ENCODE data around the gene ZNF438.

The ZNF438 gene

DNA sequence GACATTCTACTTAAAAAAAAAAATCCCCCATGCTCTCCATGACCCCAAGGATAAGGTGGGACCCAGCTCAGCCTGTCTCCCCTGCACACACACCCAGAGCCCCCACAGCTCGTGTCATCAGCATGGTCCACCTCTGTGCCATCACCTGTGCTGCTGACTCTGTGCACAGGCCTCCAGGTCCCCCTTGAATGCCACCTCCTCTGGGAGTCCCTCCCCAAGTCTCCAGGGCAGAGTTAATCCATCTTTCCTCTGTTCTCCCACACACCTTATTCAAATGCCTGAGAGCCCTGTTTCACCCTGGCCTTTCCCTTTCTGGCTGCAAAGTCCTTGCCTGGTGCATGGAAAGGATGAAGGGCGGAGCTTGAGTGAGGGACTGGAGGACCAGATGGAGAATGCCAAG is 208.0 kb downstream of the ZNF438 start:
- DNase-seq (ENCODE audit: low read depth): no peak

DNA sequence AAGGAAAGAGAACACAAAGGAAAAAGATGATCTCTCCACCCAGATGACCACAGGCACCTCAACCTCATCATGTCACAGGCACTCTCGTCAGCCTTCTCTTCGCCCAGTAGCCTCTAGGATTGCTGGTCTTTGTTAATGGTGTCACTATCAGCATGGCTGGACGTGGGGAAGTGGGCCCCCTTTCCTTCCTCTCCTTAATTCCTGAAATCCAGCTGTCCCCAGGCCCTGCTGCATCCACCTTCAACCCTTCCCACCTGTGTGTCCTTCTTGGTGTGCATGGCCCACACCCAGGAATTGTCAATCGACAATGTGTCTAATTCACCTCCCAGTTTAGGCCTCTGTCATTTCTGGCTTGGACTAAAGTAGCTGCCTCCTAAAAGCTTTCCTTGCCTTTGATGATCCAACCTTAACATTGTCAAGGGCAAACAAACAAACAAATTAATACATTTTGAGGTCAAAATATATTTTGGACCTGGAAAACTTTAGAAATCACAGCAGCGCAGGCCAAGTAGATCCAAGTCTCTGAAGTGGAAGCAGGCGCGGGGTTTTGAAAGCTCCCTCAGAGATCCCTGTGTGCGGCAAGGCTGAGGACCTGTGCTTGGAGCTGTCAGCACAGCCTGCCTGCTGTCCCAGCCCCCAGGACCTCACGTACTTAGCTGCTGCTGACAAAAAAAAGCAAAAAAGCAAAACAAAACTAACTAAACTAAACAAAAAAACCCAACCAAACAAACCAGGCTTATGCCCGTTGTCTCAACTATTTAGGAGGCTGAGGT is 208.8 kb downstream of the ZNF438 start:
- no peak for DNase-seq (ENCODE audit: low read depth)

GRCh38 chr10:30821994-30822692 is 209.5 kb downstream of the ZNF438 start:
- no peak for DNase-seq (ENCODE audit: low read depth)

GRCh38 chr10:30821261-30821993 is 210.2 kb downstream of the ZNF438 start:
- no peak for DNase-seq (ENCODE audit: low read depth)

DNA sequence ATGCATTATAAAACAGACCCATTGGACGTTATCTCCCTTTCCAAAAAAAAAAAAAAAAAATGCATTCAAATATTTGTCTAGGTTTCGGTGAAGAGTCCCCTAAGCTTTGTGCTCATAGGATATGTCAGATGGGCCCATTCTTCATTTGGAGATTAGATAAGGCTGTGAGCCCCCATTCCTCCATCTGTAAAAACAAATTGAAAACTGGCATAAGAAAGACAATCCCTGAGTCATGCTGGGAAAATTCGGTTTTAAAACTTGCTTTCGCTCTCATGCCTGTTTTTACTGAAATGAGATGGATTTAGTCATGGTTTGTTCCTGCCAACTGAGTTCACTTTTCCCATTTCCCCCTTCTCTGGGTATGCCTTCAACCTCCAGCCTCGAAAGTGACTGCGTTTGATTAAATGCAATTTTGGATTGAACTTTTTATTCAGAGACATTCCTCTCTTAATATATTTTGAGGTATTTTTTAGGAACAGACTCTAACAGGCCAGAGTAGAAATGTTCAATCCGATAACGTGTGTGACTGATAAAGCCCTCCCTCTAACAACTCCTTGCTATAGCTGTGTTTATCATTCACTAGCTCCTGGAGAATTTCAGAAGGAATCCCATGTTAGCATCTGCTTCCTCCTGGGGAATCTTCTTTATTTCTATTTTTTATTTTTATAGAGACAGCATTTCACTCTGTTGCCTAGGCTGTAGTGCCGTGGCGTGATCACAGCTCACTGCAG is 211.2 kb downstream of the ZNF438 start:
- DNase-seq (ENCODE audit: low read depth): peak; percentile 73

DNA sequence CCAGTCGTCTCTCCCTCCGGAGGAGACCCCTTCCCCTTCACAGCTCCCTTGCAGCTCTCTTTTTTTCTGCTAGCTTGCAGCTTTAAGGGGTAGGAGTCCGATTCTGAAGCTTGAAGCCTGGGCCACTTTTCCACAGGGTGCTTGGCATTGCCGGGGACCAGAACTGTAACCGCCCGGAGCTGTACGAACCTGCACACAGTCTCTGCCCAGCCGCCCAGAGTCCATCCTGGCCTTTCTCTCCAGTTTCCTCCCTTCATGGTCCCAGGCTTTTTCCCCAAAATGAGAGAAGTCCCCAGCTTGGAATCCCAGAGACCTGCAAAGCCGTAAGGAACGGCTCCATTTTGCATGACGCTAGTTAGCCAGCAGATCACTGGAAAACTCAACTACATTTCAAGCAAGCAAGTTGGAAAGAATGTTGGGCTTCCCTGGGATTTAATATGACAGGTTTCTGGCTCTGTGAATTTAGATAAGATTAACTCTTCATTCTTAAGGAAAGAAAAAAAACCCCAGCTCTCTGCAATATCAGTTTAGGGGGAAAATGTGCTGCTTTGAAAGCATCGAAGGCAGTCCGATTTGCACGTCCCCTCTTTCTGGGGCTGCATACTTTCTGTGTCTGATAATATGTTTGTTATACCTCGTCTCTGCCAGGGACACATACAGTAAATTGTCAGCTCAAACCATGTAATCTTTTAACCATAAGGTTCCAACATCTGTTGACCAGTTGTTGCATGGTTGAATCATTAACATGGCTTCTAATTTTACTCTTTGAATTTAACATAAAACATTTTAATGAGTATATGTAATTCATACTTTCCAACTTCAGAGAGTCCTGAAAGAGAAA is 212.1 kb downstream of the ZNF438 start:
- no peak for DNase-seq (ENCODE audit: low read depth)

DNA sequence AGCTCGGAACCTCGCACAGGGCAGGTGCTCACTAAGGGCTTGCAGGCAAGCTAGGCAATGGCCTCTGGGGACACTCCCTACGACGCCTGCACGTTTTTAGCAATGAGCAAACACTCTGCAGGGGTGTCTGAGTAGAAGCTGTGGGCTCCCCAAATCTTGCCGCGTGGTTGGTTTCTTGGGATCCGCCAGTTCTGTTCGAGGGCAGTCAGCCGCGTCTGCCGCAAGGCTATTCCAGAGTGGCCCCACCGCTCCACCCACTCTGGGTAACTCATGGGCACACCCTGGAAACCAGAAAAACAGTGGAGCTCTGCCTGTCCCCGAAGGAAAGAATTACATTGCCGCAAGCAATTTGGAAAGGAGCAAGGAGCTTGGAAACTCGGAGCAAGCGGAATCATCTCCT is 212.8 kb downstream of the ZNF438 start:
- DNase-seq (ENCODE audit: low read depth): no peak

DNA sequence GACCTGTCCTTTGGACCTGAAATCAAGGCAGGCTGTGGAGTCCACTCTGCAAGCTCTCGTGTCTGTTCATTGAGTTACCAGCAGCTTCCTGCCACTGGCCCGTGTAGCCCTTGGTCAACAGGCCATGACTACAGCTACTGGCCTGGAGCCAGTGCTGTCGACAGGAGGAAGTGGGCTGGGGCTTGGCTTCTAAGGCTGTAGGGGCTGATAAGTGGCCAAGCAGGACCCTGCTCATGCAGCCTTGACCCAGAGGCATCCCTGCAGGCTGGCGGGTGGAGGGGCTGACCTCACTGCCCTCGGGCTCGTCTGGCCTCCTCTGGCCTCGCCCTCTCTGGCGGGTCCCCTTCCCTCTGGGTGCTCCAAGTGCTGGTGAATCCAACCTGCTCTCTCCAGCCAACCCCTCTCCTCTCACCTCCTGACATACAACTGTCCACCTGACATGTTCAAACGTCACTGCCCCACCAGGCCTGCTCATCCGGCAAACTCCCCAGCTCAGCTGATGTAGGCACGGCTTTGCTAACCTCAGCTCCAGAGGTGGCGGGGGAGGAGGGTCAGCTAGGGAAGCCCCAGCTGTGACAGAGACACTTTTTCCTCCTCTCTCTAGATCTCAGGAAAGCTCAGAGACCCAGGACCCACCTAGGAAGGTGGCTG is 213.5 kb downstream of the ZNF438 start:
- no peak for DNase-seq (ENCODE audit: low read depth)

GRCh38 chr10:30817541-30817940 is 214.1 kb downstream of the ZNF438 start:
- DNase-seq (ENCODE audit: low read depth): no peak

- DNase-seq (ENCODE audit: low read depth): no peak
Observed at GRCh38 chr10:30816820-30817171, 214.9 kb downstream of the ZNF438 start.

DNA sequence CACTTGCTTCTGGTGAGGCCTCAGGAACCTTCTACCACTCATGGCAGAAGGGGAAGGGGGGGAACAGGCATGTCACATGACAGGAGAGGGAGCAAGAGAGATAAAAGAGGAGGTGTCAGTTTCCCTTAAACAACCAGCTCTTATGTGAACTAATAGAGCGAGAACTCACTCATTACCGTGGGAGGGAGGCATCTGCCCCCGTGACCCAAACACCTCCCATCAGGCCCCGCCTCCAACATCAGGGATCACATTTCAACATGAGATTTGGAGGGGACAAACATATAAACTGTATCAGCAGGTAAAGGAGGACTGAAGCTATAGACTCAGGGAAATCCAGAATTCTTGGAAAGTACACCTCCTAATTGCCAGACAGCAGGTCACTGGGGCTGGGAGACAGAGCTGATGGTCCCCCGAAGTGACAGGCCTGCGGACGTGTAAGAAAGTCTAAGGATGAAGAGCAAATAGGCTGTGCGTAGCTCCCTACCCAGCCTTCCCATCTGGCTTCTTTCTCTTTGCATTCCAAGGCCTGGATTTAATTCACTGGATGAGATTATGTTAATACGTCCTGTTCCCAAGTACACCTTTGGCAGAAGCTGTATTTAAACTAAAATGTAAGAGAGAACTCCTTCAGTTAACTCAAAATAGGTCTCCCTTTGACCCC is 215.4 kb downstream of the ZNF438 start:
- DNase-seq (ENCODE audit: low read depth): no peak

- no peak for DNase-seq (ENCODE audit: low read depth)
Observed at GRCh38 chr10:30813872-30814481, 217.7 kb downstream of the ZNF438 start.

DNA sequence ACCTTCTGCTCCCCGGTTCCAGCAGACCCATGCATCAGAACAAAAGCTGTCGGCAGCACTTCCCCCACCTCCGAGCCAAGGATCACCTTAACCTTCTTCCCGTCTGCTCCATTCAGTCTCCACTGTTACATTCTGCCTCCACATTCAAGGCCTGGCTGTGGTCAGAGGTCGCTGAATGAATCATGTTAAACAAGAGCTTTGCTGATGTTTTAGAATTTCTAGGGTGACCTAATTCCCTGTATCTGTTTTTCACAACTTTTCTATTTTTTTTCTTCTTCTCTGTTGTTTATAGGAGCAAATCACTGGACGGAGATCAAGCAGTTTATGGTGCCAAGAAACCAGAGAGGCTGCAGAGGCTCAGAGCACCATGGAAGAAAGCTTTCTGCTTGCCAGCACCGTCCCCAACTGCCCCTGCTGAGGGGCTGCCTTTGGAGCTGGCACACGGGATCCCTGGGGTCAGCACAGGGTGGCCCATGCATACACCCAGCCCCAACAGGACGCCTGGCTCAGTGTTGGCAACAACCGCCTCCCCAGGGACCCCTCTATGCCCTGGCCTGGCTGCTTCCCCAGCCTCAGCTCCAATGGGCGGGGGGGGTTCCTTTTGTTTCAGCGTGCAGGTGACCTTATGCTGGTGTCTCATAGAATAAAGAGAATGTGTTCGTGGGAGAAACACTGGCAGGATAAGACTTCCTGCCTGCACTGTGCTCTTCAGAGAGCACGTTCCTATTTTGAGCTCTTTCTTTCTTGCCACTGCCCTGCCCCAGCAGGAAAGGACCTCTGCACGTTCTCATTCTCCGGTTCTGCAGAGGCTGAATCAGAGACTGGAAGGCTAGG is 219.4 kb downstream of the ZNF438 start:
- no peak for DNase-seq (ENCODE audit: low read depth)

DNA sequence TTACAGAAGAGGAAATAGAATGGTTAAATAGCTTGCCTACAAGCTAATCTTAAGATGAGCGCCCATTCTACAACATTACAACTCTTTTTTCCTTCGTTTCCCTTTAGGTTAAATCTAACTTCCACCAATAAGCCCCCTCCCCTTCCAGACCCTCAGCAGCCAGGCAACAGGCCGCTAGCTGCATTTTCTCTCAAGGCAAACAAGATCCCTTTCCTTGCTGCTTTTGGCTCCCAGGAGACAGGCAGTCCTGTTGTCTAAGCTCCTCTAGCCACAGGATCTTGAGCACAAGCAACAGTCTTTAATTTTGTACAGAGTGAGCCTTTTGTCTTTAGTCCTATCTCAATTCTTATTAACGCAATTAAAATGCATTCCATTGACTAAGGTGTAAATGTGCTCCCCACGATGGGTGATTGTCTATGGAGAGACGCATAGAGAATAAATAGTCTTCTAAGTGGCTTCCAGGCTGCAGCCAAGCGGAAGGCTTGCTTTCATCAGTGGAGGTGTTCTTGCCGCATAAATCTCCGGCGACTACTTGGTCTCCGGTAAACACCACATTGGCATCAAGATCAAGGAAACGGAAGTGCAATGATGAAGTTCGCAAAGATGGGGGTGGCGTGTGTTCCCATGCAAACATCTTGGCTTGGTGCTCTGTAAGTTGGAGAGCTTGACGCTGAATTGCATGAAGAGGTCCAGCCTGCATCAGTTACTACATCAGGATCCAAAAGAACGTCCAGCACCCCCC is 220.2 kb downstream of the ZNF438 start:
- DNase-seq (ENCODE audit: low read depth): no peak

- DNase-seq (ENCODE audit: low read depth): no peak
Observed at GRCh38 chr10:30810416-30810815, 221.2 kb downstream of the ZNF438 start.

- no peak for DNase-seq (ENCODE audit: low read depth)
Observed at GRCh38 chr10:30806850-30807249, 224.8 kb downstream of the ZNF438 start.

DNA sequence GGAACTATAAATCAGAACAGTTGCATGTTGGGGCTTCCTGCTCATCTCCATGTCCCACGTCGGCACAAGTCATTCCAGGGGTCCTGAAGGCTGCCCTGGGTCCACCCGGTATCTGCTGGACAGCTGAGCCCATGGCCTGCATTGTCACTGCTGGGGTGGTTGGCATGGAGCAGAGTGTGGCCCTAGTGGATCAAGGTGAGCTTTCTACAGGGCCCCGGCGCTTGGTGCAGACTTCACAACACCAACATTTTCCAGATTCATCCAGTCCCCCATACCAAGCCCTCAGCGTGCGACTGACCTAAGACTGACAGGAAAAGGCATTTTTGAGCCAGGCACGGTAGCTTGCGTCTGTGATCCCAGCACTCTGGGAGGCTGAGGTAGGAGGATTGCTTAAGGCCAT is 226.6 kb downstream of the ZNF438 start:
- no peak for DNase-seq (ENCODE audit: low read depth)

DNA sequence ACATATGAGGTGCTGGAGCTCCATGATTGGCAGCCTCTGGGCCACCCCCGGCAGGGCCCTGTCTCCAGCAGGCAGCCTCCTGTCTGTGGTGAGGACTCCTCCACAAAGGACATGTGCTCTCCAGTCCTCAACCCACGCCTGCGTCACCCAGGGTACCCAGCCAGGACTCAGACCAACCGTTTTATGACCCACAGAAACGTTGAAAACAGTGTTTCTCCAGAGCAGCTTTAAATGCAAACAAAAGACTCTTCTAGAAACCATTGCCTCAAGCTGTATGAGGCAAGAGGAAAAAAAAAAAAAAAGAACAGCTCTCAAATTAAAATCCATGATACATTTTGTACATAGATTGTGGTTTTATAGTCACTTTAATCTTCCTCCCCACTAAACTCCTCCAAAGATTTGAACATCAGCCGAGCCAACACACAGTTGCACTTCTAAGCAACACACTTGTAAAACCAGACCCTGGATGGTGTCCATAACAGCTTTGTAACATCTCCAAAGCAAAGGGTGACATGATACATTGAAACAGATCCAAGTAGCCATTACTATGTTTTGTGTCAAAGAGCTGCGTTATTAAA is 227.1 kb downstream of the ZNF438 start:
- no peak for DNase-seq (ENCODE audit: low read depth)
